ENCODE data around the gene PRF1.

Gene PRF1

DNA sequence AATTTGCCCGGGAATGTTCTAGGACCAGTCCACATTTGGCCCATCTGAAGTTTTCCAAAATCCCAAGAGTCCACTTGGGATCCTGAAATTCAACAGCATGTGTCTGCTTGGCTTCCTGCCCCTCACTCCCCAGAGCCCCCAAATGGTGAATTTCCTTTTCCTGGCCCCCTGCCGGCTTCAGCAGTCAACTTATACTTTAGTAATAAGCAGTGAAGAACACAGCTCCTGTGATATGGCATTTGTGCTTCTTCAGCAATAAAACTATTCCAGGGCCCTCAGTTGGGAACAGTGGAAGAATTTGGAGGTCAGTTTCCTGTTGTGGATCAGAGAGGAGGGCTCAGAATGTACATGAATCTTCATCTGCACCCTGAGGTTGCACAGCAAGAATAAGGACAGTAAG is 51.1 kb downstream of the PRF1 start:
- no peaks in the 10 kb centered on the region for H3K4me1 ChIP-seq (ENCODE audit: control insufficient read depth in 1 of 2, insufficient read depth in 1 of 2, low read depth in 1 of 2, low read length in 1 of 2)
- no peak overlapping the region for H3K4me3 ChIP-seq (ENCODE audit: low read depth in 1 of 2, low read length in 1 of 2)
- no peaks in the 10 kb centered on the region for H3K27me3 ChIP-seq
- no peak overlapping the region for H3K27ac ChIP-seq
- no peaks in the 10 kb centered on the region for H3K9me3 ChIP-seq
- no peaks in the 10 kb centered on the region for H3K36me3 ChIP-seq
- TF ChIP-seq CTCF (IDR thresholded peaks at IDR 0.05) = no peak

DNA sequence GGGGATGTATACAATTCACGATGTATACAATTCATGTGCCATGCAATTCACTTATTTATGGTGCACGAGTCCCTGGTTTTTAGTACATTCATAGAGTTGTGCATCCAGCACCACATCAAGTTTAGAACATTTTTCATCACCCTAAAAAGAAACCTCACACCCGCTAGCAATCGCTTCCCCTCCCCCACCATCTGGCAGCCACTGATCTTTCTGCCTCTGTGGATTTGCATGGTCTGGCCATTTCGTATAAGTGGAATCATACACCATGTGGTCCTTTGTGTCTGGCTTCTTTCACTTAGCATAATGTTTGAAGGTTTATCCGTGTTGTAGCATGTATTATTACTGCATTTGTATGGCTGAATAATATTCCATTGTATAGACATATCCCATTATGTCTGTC is 52.1 kb downstream of the PRF1 start:
- no peaks in the 10 kb centered on the region for H3K27me3 ChIP-seq
- H3K36me3 ChIP-seq = no peaks in the 10 kb centered on the region
- H3K4me1 ChIP-seq (ENCODE audit: control insufficient read depth in 1 of 2, insufficient read depth in 1 of 2, low read depth in 1 of 2, low read length in 1 of 2) = no peaks in the 10 kb centered on the region
- no peak overlapping the region for H3K4me3 ChIP-seq (ENCODE audit: low read depth in 1 of 2, low read length in 1 of 2)
- no peak overlapping the region for H3K27ac ChIP-seq
- no peaks in the 10 kb centered on the region for H3K9me3 ChIP-seq
- TF ChIP-seq CTCF (IDR thresholded peaks at IDR 0.05) = no peak

DNA sequence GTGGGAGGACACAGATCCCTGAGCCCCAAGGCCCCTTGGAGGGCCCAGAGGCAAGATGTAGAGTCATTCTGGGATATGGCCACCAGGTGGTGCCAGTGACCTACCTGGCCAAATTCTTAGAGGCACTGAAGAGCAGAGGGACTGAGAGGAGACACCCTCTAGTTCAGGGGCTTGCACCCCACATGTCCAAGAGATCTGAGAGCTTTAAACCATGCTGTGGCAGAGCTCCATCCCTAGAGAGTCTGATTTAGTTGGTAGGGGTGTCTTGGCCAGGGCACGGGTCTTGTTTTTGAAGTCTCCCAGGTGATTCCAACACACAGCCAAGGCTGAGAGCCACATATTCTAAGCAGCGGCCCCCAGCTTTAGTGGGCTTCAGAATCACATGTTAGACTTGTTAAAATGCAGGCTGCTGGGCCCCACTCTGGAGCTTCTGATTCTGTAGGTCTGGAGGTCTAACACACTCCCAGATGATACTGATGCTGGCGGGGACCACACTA is 52.5 kb downstream of the PRF1 start:
- Histone ChIP-seq H3K4me3 (ENCODE audit: low read depth in 1 of 2, low read length in 1 of 2) (no peak overlapping the region), H3K36me3 (no peaks in the 10 kb centered on the region), H3K9me3 (no peaks in the 10 kb centered on the region), H3K27ac (no peak overlapping the region), H3K27me3 (no peaks in the 10 kb centered on the region), H3K4me1 (ENCODE audit: control insufficient read depth in 1 of 2, insufficient read depth in 1 of 2, low read depth in 1 of 2, low read length in 1 of 2) (no peaks in the 10 kb centered on the region)
- peak; percentile 78 for TF ChIP-seq CTCF (IDR thresholded peaks at IDR 0.05)

DNA sequence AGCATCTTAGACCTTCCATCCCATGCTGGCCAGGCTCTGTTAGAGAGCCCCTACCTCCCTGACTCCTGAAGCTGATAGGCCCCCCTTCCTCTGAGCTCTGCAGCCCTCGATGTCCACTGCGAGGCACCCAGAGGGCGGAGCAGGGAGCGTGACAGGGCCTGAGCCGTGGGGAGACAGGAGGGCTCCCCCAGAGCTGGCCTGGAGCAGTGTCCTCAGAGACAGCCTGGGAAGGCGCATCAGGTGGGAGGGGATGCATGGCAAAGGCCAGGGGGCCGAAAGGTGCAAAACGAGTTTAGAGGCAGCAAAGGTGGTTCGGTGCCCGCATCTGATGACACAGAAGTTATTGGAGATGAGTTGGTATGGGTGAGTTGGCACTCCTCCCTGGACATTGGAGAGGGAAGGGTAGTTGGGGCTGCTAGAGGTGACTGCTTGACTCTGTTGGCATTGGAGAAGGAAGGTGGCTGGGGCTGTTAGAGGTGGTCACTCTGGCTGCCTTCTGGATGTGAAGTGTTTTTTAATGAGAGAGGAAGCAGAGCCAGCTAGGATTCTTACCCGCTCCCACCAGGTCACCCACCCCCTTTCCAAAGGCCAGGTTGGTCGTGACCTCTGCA is 53.1 kb downstream of the PRF1 start:
- Histone ChIP-seq H3K27ac (no peak overlapping the region), H3K36me3 (no peaks in the 10 kb centered on the region), H3K27me3 (no peaks in the 10 kb centered on the region), H3K4me3 (ENCODE audit: low read depth in 1 of 2, low read length in 1 of 2) (no peak overlapping the region), H3K9me3 (no peaks in the 10 kb centered on the region), H3K4me1 (ENCODE audit: control insufficient read depth in 1 of 2, insufficient read depth in 1 of 2, low read depth in 1 of 2, low read length in 1 of 2) (no peaks in the 10 kb centered on the region)
- TF ChIP-seq CTCF (IDR thresholded peaks at IDR 0.05) = no peak

Data from neutrophil (primary cell).